Measurements from ENCODE around the gene CX3CR1.

DNA sequence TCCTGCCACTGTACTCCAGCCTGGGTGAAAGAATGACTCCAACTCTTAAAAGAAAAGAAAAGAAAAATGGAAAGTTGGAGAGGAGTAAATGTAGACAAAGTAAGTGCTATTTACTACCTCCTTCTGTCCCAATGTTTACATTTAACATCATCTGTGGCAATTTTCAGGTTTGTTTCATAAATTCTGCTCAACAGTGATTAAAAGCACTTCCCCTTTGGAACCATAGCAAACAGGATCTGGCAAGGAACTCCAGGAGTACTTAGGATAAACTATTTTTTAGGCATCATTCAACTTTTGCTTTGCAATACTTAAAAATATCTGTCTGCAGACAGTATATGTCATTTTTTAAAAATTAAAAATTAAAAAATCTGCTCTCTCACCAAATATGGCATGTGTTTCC lies 5.5 kb upstream of the CX3CR1 start:
- TF ChIP-seq, protein P1, sequence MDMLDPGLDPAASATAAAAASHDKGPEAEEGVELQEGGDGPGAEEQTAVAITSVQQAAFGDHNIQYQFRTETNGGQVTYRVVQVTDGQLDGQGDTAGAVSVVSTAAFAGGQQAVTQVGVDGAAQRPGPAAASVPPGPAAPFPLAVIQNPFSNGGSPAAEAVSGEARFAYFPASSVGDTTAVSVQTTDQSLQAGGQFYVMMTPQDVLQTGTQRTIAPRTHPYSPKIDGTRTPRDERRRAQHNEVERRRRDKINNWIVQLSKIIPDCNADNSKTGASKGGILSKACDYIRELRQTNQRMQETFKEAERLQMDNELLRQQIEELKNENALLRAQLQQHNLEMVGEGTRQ (CRISPR knock-in tag; IDR thresholded peaks at IDR 0.05), result no peak
- no peak for TF ChIP-seq ZNF407 (IDR thresholded peaks at IDR 0.05; ENCODE audit: low read depth)
- TF ChIP-seq, protein P2, sequence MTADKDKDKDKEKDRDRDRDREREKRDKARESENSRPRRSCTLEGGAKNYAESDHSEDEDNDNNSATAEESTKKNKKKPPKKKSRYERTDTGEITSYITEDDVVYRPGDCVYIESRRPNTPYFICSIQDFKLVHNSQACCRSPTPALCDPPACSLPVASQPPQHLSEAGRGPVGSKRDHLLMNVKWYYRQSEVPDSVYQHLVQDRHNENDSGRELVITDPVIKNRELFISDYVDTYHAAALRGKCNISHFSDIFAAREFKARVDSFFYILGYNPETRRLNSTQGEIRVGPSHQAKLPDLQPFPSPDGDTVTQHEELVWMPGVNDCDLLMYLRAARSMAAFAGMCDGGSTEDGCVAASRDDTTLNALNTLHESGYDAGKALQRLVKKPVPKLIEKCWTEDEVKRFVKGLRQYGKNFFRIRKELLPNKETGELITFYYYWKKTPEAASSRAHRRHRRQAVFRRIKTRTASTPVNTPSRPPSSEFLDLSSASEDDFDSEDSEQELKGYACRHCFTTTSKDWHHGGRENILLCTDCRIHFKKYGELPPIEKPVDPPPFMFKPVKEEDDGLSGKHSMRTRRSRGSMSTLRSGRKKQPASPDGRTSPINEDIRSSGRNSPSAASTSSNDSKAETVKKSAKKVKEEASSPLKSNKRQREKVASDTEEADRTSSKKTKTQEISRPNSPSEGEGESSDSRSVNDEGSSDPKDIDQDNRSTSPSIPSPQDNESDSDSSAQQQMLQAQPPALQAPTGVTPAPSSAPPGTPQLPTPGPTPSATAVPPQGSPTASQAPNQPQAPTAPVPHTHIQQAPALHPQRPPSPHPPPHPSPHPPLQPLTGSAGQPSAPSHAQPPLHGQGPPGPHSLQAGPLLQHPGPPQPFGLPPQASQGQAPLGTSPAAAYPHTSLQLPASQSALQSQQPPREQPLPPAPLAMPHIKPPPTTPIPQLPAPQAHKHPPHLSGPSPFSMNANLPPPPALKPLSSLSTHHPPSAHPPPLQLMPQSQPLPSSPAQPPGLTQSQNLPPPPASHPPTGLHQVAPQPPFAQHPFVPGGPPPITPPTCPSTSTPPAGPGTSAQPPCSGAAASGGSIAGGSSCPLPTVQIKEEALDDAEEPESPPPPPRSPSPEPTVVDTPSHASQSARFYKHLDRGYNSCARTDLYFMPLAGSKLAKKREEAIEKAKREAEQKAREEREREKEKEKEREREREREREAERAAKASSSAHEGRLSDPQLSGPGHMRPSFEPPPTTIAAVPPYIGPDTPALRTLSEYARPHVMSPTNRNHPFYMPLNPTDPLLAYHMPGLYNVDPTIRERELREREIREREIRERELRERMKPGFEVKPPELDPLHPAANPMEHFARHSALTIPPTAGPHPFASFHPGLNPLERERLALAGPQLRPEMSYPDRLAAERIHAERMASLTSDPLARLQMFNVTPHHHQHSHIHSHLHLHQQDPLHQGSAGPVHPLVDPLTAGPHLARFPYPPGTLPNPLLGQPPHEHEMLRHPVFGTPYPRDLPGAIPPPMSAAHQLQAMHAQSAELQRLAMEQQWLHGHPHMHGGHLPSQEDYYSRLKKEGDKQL (CRISPR knock-in tag; IDR thresholded peaks at IDR 0.05; ENCODE audit: borderline replicate concordance), result no peak
- TF ChIP-seq RBM39 (optimal IDR thresholded peaks at IDR 0.05; ENCODE audit: low read depth, low read length), result no peak
- TF ChIP-seq MEIS2 (IDR thresholded peaks at IDR 0.05; ENCODE audit: partially characterized antibody), result no peak
- TF ChIP-seq NFRKB (IDR thresholded peaks at IDR 0.05; ENCODE audit: low read depth), result no peak
- TF ChIP-seq POLR2A (conservative IDR thresholded peaks at IDR 0.05), result no peak
- TF ChIP-seq, protein P3, sequence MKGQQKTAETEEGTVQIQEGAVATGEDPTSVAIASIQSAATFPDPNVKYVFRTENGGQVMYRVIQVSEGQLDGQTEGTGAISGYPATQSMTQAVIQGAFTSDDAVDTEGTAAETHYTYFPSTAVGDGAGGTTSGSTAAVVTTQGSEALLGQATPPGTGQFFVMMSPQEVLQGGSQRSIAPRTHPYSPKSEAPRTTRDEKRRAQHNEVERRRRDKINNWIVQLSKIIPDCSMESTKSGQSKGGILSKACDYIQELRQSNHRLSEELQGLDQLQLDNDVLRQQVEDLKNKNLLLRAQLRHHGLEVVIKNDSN (CRISPR knock-in tag; IDR thresholded peaks at IDR 0.05), result no peak
